GM12873 (cell line): ENCODE data around the gene CNTNAP2.

Experiments used
- CTCF ChIP-seq: IDR thresholded peaks from 2 replicates; pipeline ENCODE4 v1.5.1; 2012; ENCODE audit warnings: low read depth, mild to moderate bottlenecking, moderate library complexity, low read length, control low read depth; ENCODE audit not compliant: insufficient read depth; ENCODE audit errors: missing control alignments

CNTNAP2 gene

GRCh38 chr7:148461392-148462179, 2345.0 kb downstream of the CNTNAP2 start:
- no peak for TF ChIP-seq CTCF

DNA sequence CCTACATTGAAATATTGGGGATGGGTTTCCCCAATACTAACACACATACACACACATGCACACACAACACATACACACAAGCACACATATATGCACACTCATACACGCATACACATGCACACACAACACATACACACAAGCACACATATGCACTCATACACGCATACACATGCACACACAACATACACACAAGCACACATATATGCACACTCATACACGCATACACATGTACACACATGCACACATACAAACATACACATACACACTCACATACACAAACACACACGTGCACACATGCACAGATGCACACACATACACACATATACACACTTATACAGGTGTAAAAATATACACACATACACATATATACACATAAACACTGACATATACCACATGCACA, 2346.6 kb downstream of the CNTNAP2 start:
- no peak for TF ChIP-seq CTCF

DNA sequence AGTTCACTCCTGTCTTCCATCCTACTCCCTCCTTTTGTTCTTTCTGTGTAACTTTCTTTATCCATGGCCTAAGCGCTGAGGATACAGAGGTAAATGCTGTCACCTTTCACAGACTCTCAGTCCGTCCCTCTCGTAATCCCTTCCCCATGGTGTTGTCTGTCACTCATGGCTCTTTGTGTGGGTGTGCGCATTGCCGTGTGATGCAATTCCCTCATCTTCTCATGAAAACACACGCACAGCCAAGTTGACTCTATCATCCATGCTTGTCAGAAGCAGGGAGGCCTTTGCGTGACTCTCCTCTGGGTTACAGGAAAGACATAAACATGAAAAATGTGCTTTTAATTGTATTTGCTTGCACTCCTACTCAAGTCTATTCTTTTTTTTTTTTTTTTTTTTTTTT, 2348.3 kb downstream of the CNTNAP2 start:
- no peak for TF ChIP-seq CTCF

- no peak for TF ChIP-seq CTCF
These were observed 2349.5 kb downstream of the CNTNAP2 start for GRCh38 chr7:148466120-148466519.

DNA sequence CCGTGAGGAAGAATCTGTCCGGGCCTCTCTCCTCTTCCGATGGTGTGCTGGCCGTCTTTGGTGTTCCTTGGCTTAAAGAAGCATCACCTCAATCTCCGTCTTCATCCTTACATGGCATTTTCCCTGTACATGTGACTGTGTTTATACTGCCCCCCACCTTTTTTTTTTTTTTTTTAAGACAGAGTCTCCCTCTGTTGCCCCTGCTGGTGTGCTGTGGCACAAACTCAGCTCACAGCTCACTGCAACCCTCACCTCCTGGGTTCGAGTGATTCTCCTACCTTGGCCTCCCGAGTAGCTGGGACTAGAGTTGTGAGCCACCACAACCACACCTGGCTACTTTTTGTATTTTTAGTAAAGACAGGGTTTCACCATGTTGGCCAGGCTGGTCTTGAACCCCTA, 2352.1 kb downstream of the CNTNAP2 start:
- TF ChIP-seq CTCF = no peak
